ES-I3 (cell line): ENCODE data around the gene SENP7.

Source experiments
- H3K36me3 ChIP-seq: 2 replicates; pipeline ENCODE4 v1.6.1; 2013; ENCODE audit warnings: mild to moderate bottlenecking, low read length, control low read depth, moderate library complexity; ENCODE audit not compliant: insufficient read depth
- H3K4me1 ChIP-seq: 2 replicates; pipeline ENCODE4 v1.6.1; 2013; ENCODE audit warnings: mild to moderate bottlenecking, control low read depth, low read length; ENCODE audit not compliant: insufficient read depth
- H3K9ac ChIP-seq: 2 replicates; pipeline ENCODE4 v1.6.1; 2013; ENCODE audit warnings: low read depth, mild to moderate bottlenecking, low read length, moderate library complexity
- H3K9me3 ChIP-seq: 2 replicates; pipeline ENCODE4 v1.6.1; 2013; ENCODE audit warnings: mild to moderate bottlenecking, low read length, moderate library complexity; ENCODE audit not compliant: control insufficient read depth, insufficient read depth

SENP7 gene

DNA sequence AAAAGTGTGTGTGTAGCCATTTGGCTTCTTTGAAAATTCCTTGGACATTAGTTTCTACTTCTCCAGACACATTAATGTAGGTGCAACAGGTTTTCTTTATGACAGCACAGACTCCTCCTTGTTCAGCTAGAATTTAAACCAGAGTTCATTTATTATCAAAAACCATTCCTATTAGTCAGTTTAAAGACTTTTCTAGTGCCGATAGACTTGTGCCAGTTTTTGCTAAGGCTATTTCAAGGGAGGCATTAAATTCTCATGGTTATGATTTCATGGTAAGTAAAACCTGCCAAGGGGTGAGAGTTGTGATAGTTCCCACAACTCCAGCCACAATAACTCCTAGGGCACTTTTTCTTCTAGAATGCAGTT is 20.6 kb upstream of the SENP7 start:
- Histone ChIP-seq H3K9me3 (no peaks in the 10 kb centered on the region; the same call in 1 of the 2 replicates), H3K4me1 (no peaks in the 10 kb centered on the region; the same call in 1 of the 2 replicates), H3K9ac (no peak overlapping the region), H3K36me3 (no peaks in the 10 kb centered on the region)

DNA sequence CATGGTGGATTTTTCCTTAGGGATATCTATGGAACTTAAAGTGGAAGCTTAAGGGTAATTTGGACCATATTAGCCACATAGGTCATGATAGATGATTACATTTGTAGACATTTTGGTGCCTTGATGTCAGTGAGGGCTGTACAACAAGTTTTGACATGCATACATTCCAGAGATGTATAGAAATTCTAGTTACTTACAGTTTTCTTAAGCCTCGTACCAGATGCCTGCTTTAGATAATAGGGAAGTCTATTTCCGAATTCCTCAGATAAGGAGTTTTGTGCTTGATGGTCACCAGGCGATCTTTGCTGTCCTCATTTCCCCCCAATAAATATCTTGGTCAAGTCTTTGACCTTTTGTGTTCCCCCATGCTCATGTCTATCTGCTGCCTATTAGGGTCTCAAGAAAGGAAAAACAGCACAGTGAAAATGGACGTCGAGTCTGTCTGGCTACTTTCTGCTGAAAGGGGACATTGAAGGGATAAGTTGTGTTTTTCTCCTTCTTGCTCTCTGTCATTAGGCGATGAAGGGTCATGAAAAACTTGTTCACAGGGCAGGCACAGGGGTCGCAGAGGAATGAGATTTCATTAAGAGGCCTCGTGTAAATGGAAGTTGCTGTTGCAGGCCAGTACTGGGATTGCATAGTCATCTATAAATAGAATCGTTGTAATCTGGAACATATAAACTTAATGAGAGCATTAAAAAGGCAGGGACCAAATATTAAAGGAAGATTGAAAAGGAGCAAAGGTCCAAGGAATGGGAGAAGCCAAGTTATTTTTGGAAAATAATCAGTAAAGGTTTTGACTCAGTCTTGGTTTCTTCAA is 20.0 kb upstream of the SENP7 start:
- no peaks in the 10 kb centered on the region for H3K36me3 ChIP-seq
- H3K9ac ChIP-seq: no peak overlapping the region
- no peaks in the 10 kb centered on the region; the same call in 1 of the 2 replicates for H3K4me1 ChIP-seq
- H3K9me3 ChIP-seq: no peaks in the 10 kb centered on the region; the same call in 1 of the 2 replicates

DNA sequence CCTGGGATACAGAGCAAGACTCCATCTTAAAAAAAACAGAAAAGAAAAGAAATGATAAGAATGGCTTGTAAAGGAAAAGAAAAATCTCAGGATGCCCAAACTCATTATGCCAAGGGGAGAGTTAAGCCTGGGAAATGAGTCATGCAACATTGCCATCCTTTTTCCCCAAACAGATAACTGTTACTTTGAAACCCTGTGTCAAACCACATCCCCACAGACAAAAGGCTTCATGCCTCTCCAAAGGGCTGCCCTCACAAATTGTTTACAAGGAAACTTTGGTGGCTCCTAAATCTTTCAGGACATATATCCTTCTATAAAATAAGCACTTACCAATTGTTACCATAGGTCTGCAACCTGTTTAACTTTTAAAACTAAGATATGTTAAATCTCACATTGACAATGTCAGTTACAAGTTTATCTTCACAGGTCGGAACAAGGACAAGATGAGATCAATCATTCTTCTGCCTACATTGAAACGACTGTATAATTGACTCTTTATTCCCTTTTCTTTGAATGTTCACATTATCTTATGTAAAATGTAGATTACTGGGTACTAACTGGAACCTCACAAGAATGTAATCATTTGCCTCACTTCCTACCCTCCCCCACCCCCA is 18.6 kb upstream of the SENP7 start:
- H3K9ac ChIP-seq: no peak overlapping the region
- no peaks in the 10 kb centered on the region; the same call in 1 of the 2 replicates for H3K9me3 ChIP-seq
- no peaks in the 10 kb centered on the region; the same call in 1 of the 2 replicates for H3K4me1 ChIP-seq
- H3K36me3 ChIP-seq: no peaks in the 10 kb centered on the region

DNA sequence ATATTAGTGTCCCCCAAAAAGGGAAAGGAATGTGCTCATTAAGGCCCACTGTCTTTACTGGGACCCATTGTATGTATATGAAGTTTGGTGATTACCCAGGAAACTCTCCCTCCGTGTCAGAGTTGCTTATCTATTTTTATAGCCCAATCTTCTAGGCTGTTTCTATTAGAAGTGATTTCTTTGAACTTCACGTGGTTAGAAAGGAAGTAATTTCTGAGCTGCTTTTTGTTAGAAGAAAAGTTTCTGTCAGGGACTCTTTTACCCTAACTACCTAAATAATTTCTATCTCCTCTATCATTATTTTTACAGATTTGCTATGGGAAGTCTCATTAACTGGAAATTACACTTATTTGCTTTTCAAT is 17.7 kb upstream of the SENP7 start:
- Histone ChIP-seq H3K9ac (no peak overlapping the region), H3K4me1 (no peaks in the 10 kb centered on the region; the same call in 1 of the 2 replicates), H3K36me3 (no peaks in the 10 kb centered on the region; the same call in 1 of the 2 replicates), H3K9me3 (no peaks in the 10 kb centered on the region; the same call in 1 of the 2 replicates)

DNA sequence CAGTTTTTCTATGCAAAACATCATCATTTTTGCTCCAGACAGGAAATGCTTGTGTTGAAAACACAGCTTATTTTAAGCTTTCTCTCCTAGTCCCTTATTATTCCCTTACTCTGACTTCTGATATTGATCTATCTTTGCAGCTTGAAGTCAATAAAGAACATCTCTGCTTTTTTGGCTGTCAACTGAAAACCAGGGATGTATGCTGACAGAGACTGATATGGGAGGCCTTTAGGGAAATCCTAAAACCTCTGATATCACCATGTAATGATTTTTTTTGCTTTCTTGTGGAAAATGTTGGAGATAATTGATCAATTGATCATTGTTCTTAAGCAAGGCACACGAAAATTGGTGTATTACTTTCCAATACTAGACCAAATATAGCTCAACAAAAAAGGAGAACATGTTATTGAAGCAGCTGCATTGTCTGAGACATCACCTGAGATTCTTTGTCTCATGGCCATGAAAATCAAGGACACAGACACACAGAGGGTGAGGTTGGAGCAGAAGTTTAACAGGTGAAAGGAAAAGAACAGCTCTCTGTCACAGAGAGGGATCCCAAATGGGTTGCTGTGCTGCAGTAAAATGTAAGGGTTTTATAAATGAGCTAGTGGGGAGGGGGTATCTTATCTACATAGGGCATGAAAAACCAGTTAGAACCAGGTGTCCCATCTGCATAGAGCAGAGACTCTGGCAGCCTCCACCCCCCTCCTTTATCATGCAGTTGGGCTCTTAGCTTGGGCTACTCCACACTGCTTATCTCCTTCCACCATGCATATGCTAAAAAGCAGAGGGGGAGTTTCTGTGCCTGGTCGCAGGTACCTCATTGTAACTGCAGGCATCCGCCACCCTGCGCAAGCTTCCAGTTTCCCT is 17.0 kb upstream of the SENP7 start:
- H3K9ac ChIP-seq: no peak overlapping the region
- no peaks in the 10 kb centered on the region; the same call in 1 of the 2 replicates for H3K36me3 ChIP-seq
- H3K9me3 ChIP-seq: peaks cover 1% of the 10 kb centered on the region; the same call in 1 of the 2 replicates
- H3K4me1 ChIP-seq: no peaks in the 10 kb centered on the region; the same call in 1 of the 2 replicates

DNA sequence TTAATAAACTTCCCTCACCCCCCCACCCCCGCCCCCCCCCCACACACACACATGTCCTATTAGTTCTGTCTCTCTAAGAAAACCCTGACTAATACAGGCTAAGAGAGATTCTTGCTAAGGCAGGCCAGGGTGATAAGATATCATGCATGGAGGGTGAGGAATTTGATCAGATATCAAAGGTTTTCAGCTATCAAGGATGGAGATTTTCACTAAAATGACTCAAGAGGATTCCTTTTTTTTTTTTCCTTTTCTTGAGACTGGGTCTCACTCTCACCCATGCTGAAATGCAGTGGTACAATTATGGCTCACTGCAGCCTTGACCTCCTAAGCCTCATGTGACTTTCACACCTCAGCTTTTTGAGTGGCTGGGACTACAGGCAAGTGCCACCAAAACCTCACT is 14.9 kb upstream of the SENP7 start:
- peaks cover 2% of the 10 kb centered on the region; the same call in 1 of the 2 replicates for H3K9me3 ChIP-seq
- H3K4me1 ChIP-seq: no peaks in the 10 kb centered on the region; the same call in 1 of the 2 replicates
- H3K36me3 ChIP-seq: no peaks in the 10 kb centered on the region; the same call in 1 of the 2 replicates
- H3K9ac ChIP-seq: no peak overlapping the region

DNA sequence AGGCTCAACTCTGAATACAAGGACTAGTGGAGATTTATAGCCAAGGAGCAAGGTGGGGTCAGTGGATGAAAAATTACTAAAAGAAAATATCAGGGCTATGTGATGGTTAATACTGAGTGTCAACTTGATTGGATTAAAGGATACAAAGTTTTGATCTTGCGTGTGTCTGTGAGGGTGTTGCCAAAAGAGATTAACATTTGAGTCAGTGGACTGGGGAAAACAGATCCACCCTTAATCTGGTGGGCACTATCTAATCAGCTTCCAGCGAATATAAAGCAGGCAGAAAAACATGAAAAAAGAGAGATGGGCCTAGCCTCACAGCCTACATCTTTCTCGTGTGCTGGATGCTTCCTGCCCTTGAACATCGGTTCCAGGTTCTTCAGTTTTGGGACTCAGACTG is 14.4 kb upstream of the SENP7 start:
- no peak overlapping the region for H3K9ac ChIP-seq
- H3K9me3 ChIP-seq: peaks cover 2% of the 10 kb centered on the region; the same call in 1 of the 2 replicates
- no peaks in the 10 kb centered on the region; the same call in 1 of the 2 replicates for H3K4me1 ChIP-seq
- no peaks in the 10 kb centered on the region; the same call in 1 of the 2 replicates for H3K36me3 ChIP-seq

DNA sequence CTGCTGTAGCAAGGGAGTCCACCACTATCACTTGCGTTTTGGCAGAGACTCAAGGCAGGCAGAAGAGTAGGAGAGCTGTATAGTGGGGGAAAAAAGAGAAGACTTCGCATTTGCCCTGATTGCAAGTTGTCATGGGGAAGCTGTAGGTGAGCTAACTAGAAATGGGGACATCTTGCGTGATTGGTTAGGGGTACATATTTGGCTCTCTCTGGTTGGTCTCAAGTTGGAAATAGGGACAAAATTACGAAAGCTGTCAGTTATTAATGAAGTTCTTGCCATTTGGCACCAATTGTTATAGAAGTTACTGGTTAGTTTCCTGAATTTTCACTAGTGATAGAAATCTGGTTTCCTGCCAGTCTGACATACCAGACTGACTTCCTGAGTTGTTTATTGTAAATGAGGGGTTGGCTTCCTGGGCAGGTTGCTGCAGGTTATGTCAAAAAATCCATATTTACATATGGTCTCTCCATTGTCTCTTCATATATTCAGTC is 8.2 kb upstream of the SENP7 start:
- Histone ChIP-seq H3K9ac (no peak overlapping the region), H3K9me3 (peaks cover 2% of the 10 kb centered on the region; the same call in 1 of the 2 replicates), H3K4me1 (no peaks in the 10 kb centered on the region), H3K36me3 (no peaks in the 10 kb centered on the region; the same call in 1 of the 2 replicates)

DNA sequence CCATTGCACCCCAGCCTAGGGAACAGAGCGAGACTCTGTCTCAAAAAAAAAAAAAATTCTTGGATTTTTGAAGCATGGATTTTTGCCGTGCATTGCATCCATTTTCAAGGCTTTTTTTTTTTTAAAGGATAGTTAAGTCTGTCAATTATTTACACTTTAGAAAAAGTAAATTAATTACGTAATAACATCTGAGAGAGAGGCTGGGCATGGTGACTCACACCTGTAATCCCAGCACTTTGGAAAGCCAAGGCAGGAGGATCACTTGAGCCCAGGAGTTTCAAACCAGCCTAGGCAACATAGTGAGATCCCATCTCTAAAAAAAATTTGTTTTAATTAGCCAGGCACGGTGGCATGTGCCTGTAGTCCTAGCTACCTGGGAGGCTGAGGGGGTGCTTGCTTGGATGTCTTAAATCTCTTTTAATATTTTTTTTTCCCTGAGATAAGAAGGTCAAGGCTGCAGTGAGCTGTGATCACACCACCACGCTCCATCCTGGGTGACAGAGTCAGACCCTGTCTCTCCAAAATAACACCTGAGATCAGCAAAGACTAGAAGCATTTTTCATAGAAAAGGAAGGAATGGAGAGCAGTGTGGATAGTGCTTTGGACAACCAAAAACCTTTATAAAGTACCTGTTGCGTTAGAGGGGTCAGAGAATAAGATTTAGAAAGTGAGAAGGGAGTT is 6.8 kb upstream of the SENP7 start:
- H3K4me1 ChIP-seq: no peaks in the 10 kb centered on the region
- no peak overlapping the region for H3K9ac ChIP-seq
- H3K9me3 ChIP-seq: no peaks in the 10 kb centered on the region
- no peaks in the 10 kb centered on the region for H3K36me3 ChIP-seq

DNA sequence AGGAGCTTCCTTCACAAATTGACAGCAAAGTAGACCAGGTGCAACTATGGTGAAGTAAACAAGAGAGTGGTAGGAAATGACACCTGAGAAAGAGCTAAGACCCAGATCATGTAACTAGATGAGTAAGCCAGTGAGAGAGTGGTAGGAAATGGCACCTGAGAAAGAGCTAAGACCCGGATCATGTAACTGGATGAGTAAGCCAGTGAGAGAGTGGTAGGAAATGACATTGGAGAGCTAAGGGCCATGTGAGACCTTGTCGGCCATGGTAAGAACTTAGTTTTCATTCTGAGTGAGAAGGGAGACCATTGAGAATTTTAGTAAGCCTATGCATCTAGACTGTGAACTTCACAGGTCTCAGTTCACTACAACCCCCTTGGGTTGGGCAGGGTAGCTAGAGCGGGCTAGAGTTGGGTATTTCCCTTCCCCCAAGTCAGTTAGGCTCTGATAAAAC is 5.4 kb upstream of the SENP7 start:
- Histone ChIP-seq H3K9me3 (no peaks in the 10 kb centered on the region), H3K36me3 (no peaks in the 10 kb centered on the region), H3K4me1 (peaks cover 4% of the 10 kb centered on the region), H3K9ac (no peak overlapping the region)

DNA sequence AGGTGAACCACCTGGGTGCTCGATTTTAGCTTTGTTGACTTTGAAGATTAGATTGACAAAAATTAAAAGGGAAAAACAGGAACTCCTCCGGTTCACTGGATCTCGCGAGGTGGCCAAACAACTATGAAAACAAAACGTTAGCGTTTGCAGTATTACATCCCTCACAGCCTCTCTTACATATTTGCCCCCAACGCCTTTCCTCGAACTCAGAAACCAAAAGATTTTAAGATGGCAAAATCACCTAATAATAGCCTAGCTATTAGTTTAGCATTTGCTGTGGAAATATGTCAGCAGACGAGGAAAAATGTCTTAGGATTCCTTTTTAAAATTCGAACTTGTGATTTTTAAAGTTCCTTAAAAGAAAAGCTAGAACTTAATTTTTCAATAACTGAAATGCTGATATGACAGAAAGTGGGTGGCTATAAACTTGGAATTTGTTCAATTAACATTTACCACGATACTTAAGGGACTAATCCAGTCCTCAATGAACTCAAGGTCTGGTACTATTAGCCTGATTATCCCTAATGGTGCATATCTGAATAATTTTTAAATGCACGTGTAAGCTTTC is 491 bp upstream of the SENP7 start:
- Histone ChIP-seq H3K9ac (peak overlapping the region; percentile 77), H3K36me3 (no peaks in the 10 kb centered on the region), H3K4me1 (peaks cover 16% of the 10 kb centered on the region), H3K9me3 (no peaks in the 10 kb centered on the region)

DNA sequence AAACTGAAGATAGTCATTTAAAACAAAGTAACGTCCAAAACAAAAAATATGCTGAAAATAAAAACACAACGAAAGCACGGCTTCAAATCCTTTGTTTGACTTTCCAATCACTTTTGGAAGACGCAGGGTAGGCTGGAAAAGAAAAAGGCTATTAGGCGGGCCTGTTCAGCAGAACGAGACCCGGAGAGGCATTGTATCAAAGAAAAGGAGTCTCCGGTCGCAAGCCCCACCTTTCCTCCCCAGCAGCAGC is 691 bp downstream of the SENP7 start:
- Histone ChIP-seq H3K9me3 (no peaks in the 10 kb centered on the region), H3K36me3 (no peaks in the 10 kb centered on the region), H3K9ac (peak overlapping the region; percentile 77), H3K4me1 (peaks cover 16% of the 10 kb centered on the region)

DNA sequence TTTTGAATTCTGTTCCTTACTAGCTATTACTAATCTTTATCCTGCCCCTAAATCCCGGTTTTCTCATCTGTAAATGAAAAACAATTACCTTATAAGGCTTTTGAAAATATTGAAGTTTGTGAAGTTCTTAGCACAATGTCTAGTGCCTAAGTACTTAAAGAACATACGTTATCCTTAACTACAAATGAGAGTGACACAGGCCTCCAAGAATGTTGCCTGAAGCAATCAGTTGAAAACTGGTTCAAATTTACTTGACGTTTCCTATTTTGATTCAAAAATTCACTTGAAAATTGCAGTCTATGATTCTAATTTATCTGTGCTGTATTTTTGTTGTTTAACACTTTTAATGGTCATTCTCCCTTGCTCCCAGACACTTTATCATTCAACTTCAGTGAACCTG is 3.2 kb downstream of the SENP7 start:
- H3K36me3 ChIP-seq: no peaks in the 10 kb centered on the region
- H3K9me3 ChIP-seq: no peaks in the 10 kb centered on the region
- no peak overlapping the region for H3K9ac ChIP-seq
- peaks cover 16% of the 10 kb centered on the region for H3K4me1 ChIP-seq
